ENCODE results near the gene NCOA3. TPM values are rescaled to one million over a fixed set of nuclear protein-coding genes. Genes with fewer than 3 reads are reported as not detected.
A peak's percentile ranks its signal among the peaks of the same experiment; 100 is the strongest.

The NCOA3 gene
- total and polyA plus RNA-seq, 7 donors: 4.8 to 51.0 (median 22.8) TPM

DNA sequence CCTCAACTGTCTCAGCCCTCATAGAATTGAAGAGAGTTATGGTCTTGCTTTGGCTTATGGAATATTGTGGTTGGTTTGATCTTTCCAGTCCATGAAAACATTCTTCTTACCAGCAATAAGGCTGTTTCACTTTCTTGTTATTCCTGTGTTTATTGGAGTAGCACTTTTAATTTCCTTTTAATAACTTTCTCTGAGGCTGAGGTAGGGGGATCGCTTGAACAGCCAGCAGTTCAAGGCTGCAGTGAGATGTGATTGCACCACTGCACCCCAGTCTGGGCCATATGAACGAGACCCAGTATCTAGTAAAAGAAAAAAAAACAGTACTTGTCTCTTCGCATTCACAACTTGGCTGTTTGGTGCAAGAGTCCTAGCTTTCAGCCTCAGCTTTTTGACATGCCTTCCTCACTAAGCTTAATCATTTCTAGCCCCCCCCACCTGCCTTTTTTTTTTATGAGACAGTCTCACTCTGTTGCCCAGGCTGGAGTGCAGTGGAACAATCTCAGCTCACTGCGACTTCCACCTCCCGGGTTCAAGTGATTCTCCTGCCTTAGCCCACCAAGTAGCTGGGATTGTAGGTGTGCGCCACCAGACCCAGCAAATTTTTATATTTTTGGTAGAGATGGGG lies 70.5 kb downstream of the NCOA3 start:
- DNase-seq: no peak
- intact Hi-C loops (cut with DNase I): no loop called here
- TF ChIP-seq EP300 (IDR thresholded peaks at IDR 0.05) (no peak), POLR2AphosphoS5 (IDR thresholded peaks at IDR 0.05) (no peak), POLR2A (IDR thresholded peaks at IDR 0.05) (no peak)
- TF ChIP-seq, protein P1, sequence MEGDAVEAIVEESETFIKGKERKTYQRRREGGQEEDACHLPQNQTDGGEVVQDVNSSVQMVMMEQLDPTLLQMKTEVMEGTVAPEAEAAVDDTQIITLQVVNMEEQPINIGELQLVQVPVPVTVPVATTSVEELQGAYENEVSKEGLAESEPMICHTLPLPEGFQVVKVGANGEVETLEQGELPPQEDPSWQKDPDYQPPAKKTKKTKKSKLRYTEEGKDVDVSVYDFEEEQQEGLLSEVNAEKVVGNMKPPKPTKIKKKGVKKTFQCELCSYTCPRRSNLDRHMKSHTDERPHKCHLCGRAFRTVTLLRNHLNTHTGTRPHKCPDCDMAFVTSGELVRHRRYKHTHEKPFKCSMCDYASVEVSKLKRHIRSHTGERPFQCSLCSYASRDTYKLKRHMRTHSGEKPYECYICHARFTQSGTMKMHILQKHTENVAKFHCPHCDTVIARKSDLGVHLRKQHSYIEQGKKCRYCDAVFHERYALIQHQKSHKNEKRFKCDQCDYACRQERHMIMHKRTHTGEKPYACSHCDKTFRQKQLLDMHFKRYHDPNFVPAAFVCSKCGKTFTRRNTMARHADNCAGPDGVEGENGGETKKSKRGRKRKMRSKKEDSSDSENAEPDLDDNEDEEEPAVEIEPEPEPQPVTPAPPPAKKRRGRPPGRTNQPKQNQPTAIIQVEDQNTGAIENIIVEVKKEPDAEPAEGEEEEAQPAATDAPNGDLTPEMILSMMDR (IDR thresholded peaks at IDR 0.05): no peak
- WGBS, 2 donors: 95 to 97% methylated on average over 6 of the region's 6 CpGs
- Histone ChIP-seq H3K27ac (no peak overlapping the region), H3K36me3 (peaks cover 0 to 7% (median 0%) of the 10 kb centered on the region in 4 donors), H3K4me3 (no peak overlapping the region), H3K27me3 (no peaks in the 10 kb centered on the region), H3K9me3 (peaks cover 0 to 9% (median 2%) of the 10 kb centered on the region in 4 donors), H3K4me1 (peaks cover 0 to 59% (median 47%) of the 10 kb centered on the region in 4 donors)

DNA sequence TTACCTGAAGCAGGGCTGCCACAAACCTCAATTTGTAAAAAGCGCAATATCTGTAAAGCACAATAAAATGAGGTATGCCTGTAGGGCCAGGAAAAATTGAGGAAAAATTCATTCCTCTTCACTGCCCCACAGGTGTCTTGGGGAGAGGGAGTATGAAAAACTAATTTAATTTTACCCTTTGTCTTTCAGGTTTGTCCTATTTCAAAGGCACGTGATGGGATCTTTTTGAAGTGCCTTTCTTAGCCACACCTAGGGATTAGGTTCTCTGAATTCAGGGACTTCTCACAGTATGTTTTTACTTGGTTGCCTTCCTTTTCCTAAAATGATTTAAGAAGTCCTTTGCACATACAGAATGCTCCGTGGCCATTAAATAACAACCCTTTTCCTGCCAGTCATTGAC lies 71.9 kb downstream of the NCOA3 start:
- Histone ChIP-seq H3K27me3 (no peaks in the 10 kb centered on the region), H3K4me1 (peaks cover 0 to 59% (median 46%) of the 10 kb centered on the region in 4 donors), H3K36me3 (peaks cover 0 to 7% (median 0%) of the 10 kb centered on the region in 4 donors), H3K4me3 (no peak overlapping the region), H3K9me3 (peaks cover 0 to 9% (median 2%) of the 10 kb centered on the region in 4 donors), H3K27ac (peak overlapping the region in 2 of 4 donors; percentile 18 to 23)
- intact Hi-C loops (cut with DNase I): no loop called here
- TF ChIP-seq POLR2AphosphoS5 (IDR thresholded peaks at IDR 0.05) (no peak), EP300 (IDR thresholded peaks at IDR 0.05) (no peak), POLR2A (IDR thresholded peaks at IDR 0.05) (no peak)
- TF ChIP-seq, protein P1 (IDR thresholded peaks at IDR 0.05): no peak
- DNase-seq: no peak
- WGBS, 2 donors: 73 to 80% methylated on average over 3 of the region's 3 CpGs

DNA sequence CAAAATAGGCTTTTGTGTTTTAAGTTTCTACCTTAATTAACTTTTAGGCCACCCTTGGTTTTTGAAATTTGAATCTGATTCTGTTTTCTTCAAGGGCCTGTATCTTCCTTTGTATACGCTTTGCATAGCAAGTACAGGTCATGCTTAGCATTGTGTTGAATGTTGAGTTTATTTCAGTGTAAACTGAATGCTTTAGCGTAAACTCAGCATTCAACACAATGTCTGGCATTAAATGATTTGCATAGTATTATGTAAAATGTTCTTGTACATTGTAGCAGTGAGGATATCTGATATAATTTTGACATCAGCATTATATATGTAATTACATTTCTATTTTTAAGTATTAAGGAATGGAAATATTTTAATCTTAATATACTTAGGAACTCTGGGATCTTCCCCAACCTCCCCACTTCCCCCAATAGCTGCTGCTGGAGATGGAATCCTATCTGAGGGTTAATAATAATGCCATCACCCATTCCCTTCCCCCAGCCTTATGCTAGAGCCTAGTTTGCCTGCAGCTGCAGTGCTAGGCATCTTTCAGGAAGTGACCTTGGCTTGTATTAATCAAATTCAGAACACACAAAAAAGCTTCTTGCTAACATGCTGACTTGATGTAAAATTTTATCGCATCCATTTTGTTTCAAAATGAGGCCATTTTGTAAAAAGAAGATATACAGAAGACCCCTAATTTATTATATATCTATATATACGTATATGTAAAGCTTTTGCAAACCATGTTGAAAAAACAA lies 73.1 kb downstream of the NCOA3 start:
- Histone ChIP-seq H3K4me3 (no peak overlapping the region), H3K36me3 (peaks cover 0 to 7% (median 0%) of the 10 kb centered on the region in 4 donors), H3K4me1 (peaks cover 0 to 66% (median 52%) of the 10 kb centered on the region in 4 donors), H3K27ac (peak overlapping the region in 3 of 4 donors; percentile 64 to 77 (median 72)), H3K27me3 (no peaks in the 10 kb centered on the region), H3K9me3 (peaks cover 0 to 9% (median 2%) of the 10 kb centered on the region in 4 donors)
- 61 to 70% methylated on average over 4 of the region's 4 CpGs for WGBS, 2 donors
- DNase-seq: no peak
- TF ChIP-seq POLR2A (IDR thresholded peaks at IDR 0.05) (no peak), POLR2AphosphoS5 (IDR thresholded peaks at IDR 0.05) (no peak), EP300 (IDR thresholded peaks at IDR 0.05) (no peak)
- TF ChIP-seq, protein P1 (IDR thresholded peaks at IDR 0.05): no peak
- intact Hi-C loops (cut with DNase I): loop anchor here (5.0 kb wide), 1 partner anchor 72 kb away; the partner anchor contains the start of gene NCOA3

DNA sequence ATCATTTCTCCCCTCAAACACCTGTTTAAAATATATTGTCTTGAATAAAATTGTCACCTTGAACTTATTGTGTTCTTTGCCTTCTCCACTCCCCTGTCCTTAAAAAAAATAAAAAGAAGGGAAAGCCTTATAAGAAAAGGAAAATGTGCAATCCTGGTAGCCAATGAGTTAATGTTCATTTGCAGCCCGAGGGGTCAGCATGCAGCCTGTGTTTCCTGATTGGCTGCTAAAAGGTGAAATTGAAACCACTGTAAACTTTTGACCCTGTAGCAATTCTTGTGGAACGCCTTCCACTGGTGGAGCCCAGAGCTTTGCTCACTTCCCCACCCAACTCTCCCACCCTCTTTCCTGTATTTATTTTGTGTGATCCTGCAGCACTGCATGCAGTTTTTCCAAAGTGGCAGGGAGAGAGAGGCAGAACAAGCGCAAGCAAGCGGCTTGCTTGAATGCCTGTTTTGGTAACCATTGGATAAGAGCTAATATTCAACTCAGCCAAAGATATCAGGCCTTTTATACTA lies 74.9 kb downstream of the NCOA3 start:
- Histone ChIP-seq H3K36me3 (peaks cover 0 to 4% (median 0%) of the 10 kb centered on the region in 4 donors), H3K27me3 (no peaks in the 10 kb centered on the region), H3K27ac (peak overlapping the region; percentile 39 to 77 (median 68)), H3K4me1 (peaks cover 0 to 79% (median 58%) of the 10 kb centered on the region in 4 donors), H3K9me3 (peaks cover 0 to 4% (median under 1%) of the 10 kb centered on the region in 4 donors), H3K4me3 (peak overlapping the region in 3 of 4 donors; percentile 16 to 32 (median 26))
- peak; percentile 78 for DNase-seq
- peak in 1 of 2 donors; percentile 11 for TF ChIP-seq POLR2A (IDR thresholded peaks at IDR 0.05)
- TF ChIP-seq, protein P1 (IDR thresholded peaks at IDR 0.05): no peak
- peak in 1 of 4 donors; percentile 37 for TF ChIP-seq EP300 (IDR thresholded peaks at IDR 0.05)
- TF ChIP-seq POLR2AphosphoS5 (IDR thresholded peaks at IDR 0.05): peak; percentile 50 to 84 (median 74)
- WGBS, 2 donors: 1 to 13% methylated on average over 4 of the region's 4 CpGs
- intact Hi-C loops (cut with DNase I): loop anchor here (5.0 kb wide), 1 partner anchor 74 kb away; the partner anchor contains the start of gene NCOA3
